Stromal cell of bone marrow (primary cell): ENCODE results near the gene JPT1.
"Not testable (repeated sequence)": the region's sequence is repeated elsewhere in the genome, so short reads cannot be mapped to it uniquely, and the experiment has no call there.

Experiments
- DNase-seq: peaks from one replicate; pipeline ENCODE4 v3.0.0-alpha.2; 2012; ENCODE audit warnings: low read depth

The JPT1 gene

GRCh38 chr17:75130059-75130631 lies 24.2 kb downstream of the JPT1 start:
- no peak for DNase-seq

GRCh38 chr17:75129576-75129975 lies 24.7 kb downstream of the JPT1 start:
- no peak for DNase-seq

DNA sequence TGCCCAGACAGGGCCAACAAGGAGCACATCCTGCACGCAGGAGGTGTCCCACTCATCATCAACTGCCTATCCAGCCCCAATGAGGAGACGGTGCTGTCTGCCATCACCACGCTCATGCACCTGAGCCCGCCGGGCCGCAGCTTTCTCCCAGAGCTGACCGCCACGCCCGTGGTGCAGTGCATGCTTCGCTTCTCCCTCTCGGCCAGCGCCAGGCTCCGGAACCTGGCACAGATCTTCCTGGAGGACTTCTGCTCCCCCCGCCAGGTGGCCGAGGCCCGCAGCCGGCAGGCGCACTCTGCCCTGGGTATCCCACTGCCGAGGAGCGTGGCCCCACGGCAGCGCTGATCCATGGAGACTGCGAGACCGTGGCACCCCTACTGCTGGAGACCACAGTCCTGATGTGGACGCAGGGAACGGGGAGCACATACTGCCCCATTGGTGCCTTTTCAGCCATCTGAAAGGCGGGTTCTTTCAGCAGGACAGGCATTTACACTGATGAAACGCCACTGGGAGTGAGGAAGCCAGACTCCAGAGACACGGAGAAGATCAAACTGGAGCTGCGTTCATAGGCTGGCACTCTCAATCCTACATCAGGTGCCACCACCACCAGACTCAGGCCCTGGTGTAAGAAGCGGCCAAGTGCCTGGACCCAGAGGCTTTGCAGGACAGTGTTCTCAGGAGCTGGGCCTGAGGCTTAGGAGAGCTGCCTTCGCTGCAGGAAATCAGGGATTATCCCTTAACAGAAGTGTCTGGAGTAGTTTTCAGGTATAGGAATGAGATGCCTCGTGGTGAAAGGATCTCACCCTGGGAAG lies 25.4 kb downstream of the JPT1 start:
- no peak for DNase-seq

GRCh38 chr17:75127936-75128335 lies 26.4 kb downstream of the JPT1 start:
- not testable (repeated sequence) for DNase-seq

DNA sequence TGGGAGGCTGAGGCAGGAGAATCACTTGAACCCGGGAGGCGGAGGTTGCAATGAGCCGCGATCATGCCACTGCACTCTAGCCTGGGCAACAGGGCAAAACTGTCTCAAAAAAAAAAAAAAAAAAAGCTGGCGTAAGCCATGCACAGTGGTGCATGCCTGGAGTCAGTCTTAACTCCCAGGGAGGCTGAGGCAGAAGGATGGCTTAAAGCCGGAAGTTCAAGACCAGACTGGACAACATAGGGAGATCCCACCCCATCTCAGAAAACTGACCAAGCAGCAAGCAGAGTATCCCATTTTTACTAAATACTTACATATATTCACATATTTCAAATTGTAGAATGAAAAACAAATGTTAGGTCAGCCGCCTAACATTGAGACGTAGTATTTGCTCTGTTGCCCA lies 27.4 kb downstream of the JPT1 start:
- DNase-seq, result no peak

- no peak for DNase-seq
Measured at GRCh38 chr17:75125984-75126383, 28.3 kb downstream of the JPT1 start.

GRCh38 chr17:75124819-75125162 lies 29.5 kb downstream of the JPT1 start:
- no peak for DNase-seq

DNA sequence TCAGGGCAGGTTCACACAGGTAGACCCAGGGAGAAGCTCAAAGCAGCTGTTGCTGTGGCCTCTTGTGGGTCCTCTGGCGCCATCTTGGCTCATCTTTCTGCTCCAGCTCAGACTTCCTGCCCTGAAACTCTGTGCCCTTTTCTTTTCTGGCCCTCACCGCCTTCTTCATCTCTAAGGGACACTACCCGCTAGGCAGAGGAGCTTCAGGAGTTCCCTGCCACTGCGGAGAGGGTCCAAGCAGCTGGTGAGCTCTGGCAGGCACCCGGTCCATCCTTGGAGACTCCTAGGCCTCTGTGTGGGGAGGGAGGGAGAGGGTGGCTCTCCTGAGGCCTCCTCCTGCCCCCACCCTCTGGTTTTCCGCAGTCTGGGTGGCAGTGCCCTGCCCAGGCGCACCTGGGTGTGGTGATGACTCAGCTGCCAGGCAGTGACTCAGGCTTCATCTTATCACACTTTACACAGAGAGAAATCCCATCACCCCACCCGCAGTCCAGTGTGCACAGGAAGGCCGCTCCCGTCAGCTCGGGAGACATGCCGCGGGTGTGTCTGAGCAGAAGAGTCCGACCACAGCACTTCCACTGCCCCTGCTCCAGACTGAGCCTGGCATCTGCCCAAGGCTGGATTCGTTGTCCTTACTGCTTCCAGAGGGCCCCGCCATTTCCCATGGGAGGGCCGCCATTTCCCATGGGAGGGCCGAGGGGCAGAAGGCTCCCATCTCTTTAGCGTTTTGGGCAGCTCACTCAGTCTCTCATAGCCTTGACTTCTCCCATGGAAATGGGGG lies 30.1 kb downstream of the JPT1 start:
- DNase-seq, result no peak

GRCh38 chr17:75118307-75118706 lies 36.0 kb downstream of the JPT1 start:
- no peak for DNase-seq

DNA sequence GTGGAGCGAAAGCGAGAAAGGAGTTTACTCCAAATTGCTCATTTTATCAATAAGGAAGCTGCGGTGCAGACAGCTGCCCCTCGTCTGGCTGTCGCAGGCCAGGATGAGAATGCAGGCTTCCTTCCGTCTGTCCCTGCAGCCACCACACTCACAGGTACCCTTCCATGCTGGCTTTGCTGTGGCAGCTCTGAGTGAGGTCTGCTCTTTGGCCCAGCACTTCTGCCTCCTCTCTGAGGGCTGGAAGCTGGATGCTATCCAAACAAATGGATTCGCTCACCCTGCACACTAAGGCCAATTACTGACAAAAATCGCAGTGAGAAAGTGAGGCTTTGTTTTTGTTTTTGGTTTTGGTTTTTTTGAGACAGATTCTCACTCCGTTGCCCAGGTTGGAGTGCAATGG lies 37.6 kb downstream of the JPT1 start:
- DNase-seq, result no peak

GRCh38 chr17:75115555-75115954 lies 38.8 kb downstream of the JPT1 start:
- DNase-seq, result no peak

DNA sequence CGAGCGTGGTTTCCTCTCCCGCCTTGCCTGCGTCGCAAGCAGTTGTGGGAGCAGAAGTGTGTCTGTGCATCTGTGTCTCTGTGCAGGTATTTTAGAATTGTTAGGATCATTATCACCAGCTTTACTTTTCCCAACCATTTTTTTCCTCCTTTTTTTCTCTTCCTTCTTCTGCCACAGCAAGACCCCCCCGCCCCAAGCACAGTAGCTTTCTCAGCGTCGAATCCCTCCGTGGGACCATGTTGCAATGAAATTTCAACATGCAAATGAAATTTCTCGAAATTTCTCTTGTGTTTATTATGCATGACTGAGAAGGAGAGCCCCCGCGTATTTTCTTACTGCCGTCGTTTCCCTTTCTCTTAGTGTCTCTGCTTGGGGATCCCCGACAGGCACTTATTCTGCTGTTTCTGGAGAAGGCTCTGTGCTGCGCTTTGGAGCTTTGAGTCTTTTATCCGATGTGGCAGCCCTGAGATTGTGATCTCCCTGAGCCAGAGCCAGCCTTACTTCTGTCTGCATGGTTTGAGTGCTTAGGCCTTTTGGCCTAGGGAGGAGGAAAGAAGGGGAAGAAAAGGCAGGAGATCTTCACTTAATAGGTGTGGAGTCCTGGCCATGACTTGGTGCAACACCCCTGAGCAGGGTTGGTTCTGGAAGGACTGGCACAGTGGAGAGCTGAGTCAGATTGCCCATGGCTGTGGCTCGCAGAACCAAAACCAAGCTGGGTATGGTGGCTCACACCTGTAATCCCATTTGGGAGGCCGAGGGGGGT lies 39.6 kb downstream of the JPT1 start:
- DNase-seq, result no peak

- DNase-seq, result peak; percentile 71
Measured at GRCh38 chr17:75113798-75114551, 40.3 kb downstream of the JPT1 start.

- no peak for DNase-seq
Measured at GRCh38 chr17:75111777-75112335, 42.5 kb downstream of the JPT1 start.

- DNase-seq, result no peak
Measured at GRCh38 chr17:75110234-75110937, 43.9 kb downstream of the JPT1 start.

- peak; percentile 58 for DNase-seq
Measured at GRCh38 chr17:75109407-75110233, 44.7 kb downstream of the JPT1 start, which contains the start of gene ARMC7. TSS of gene ARMC7 (plus strand) at chr17:75109969. CDS start at chr17:75110289, 320 bp downstream.

DNA sequence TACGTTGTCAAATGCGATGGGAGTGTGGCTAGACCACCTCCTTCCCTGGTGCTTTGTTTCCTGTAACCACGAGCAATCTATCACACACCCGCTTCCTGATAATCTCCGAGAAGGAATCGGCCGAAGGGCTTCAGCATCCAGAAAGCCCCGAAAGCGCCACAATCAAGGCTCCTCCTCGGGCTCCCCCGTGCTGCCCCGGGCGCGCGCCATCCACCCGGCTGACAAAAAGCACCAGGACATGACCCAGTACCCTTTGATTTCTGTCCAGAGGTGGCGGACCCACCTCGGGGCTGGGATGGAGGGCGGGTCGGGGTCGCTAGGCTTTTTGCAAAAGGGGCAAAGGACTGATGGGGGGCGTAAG lies 45.3 kb downstream of the JPT1 start:
- no peak for DNase-seq

DNA sequence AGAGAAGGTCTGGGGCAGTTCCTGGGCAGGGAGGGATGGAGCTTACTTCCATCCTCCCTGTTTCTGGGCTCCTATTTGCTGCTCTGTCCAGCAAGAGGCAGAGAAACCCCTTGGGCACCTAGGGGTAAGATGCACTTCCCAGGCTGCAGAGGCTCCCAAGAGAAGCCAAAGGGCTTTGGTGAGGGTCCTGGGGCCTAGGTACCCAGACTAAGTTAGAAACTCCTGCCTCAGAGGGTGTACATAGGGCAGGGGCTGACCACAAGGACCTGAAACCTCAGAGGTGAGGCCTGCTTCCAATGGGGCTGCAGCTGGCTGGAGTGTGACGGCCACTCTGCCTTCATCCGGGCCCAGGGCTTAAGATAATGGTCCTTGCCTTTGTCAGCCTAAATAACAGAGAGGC lies 46.1 kb downstream of the JPT1 start:
- DNase-seq, result no peak
